GM20431 (cell line): ENCODE data around the gene GSTM5.
"Not testable (repeated sequence)": the region's sequence is repeated elsewhere in the genome, so short reads cannot be mapped to it uniquely, and the experiment has no call there.

Experiments
- in situ Hi-C: fragments of 300-500 bp; cut with MseI, MboI; formaldehyde crosslinking; loops from one replicate; pipeline ENCODE4 v1.15.0; 2020; ENCODE audit warnings: low sequenced_read_pairs; ENCODE audit not compliant: unreplicated experiment

GSTM5 gene

DNA sequence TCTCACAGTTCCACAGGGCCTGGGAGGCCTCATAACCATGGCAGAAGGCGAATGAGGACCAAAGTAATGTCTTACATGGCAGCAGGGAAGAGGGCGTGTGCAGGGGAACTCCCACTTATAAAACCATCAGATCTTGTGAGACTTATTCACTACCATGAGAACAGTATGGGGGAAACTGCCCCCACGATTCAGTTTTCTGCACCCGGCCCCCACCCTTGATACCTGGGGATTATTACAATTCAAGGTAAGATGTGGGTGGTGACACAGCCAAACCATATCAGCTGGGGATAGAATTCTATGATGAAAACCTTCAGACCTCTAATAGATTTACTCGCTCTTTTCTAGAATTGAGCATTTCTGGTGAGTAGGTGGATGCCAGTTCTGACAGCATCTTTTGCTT is 17.7 kb upstream of the GSTM5 start:
- in situ Hi-C loops = not testable (repeated sequence)

DNA sequence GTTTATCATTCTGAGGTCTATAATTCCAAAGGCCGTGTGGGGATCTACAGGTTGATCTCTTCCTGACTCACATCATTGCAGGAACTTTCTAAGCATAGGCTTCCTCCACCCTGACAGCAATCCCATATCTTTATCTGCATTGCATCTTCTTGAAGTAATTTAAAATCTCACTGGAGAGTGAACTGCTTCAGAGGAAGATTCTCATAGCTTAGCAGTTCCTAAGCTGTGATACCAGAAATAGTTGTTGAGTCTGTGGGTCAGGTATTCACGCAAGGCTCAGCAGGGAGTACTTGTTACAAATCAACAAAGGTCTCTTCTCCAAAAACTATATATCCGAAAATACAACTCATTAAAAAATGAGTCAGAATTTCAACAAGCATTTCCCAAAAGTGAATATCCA is 16.9 kb upstream of the GSTM5 start:
- in situ Hi-C loops = not testable (repeated sequence)

DNA sequence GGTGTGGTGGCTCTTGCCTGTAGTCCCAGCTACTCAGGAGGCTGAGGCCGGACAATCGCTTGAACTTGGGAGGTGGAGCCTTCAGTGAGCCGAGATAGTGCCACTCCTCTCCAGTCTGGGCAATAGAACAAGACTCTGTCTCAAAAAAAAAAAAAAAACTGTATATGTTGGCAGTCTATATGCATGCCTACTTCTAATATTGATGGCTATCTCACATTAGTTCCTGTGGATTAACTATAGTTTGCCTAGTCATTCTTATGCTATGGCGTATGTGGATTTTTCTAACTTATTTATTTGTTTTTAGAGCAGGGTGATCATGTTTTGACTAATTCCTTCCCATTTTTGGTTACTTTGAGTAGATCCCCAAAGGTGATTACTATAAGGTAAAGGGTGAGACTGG is 15.0 kb upstream of the GSTM5 start:
- in situ Hi-C loops = no loop called here

DNA sequence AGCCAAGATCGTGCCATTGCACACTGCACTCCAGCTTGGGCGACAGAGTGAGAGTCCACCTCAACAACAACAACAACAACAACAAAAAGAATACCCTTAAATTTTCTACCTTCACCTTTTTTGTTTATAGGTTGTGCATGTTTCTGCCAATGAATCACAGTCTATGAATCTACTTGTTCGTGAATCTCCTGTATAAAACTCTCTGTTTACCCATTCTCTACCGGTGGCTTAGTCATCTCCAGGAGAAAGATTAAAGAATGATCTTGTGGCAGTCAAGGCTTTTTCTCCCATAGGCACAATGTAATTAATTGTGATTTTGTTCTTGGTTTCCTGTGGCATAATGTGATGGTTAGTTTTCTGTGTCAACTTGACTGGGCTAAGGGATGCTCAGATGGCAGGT is 14.2 kb upstream of the GSTM5 start:
- in situ Hi-C loops = not testable (repeated sequence)

DNA sequence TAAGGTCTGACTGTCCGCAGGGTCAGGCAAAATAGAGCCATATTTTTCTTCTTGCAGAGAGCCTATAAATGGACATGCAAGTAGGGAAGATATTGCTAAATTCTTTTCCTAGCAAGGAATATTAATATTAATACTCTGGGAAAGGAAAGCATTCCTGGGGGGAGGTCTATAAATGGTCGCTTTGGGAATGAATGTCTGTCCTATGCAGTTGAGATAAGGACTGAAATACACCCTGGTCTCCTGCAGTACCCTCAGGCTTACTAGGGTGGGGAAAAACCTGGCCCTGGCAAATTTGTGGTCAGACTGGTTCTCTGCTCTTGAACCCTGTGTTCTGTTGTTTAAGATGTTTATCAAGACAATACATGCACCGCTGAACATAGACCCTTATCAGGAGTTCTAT is 9.1 kb upstream of the GSTM5 start:
- in situ Hi-C loops = not testable (repeated sequence)

DNA sequence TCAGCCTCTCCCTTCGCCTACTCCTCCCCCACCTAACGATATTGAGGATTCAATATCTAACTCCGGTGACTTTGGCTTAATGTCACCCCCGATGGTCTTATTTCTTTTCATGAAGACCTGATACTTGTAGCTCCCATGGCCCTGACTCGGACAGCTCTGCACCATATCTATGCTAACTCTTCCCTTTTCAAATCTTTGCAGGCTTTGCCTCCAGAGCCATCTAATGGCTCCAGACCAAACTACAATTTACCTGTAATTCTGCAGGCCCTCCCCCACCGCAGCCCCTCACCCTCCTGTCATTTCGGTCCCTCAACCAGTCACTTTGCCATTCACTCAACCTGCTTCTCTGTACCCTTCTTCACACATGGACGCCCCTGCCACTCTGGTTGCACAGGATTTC is 7.9 kb upstream of the GSTM5 start:
- in situ Hi-C loops = no loop called here

DNA sequence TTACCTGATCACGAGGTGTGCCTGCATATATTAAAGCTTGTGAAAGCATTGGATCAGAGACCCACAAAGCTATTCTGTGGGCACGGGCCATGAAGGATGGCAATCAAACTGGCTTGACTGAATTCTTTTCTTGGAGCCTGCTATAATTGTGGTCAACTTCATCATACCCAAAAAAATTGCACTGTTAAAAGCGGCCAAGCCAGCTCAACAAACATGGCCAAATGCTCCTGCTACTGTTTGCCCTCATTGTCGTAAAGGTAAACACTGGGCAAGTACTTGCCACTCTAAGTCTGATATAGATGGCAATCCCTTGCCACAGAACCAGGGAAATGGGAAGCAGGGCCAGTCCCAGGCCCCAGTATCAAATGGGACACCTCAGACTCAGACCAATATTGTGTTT is 6.6 kb upstream of the GSTM5 start:
- in situ Hi-C loops = no loop called here

DNA sequence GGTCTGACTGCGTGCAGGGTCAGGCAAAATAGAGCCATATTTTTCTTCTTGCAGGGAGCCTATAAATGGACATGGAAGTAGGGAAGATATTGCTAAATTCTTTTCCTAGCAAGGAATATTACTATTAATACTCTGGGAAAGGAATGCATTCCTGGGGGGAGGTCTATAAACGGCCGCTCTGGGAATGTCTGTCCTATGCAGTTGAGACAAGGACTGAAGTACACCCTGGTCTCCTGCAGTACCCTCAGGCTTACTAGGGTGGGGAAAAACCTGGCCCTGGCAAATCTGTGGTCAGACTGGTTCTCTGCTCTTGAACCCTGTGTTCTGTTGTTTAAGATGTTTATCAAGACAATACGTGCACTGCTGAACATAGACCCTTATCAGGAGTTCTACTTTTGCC is 3.1 kb upstream of the GSTM5 start:
- in situ Hi-C loops = not testable (repeated sequence)

DNA sequence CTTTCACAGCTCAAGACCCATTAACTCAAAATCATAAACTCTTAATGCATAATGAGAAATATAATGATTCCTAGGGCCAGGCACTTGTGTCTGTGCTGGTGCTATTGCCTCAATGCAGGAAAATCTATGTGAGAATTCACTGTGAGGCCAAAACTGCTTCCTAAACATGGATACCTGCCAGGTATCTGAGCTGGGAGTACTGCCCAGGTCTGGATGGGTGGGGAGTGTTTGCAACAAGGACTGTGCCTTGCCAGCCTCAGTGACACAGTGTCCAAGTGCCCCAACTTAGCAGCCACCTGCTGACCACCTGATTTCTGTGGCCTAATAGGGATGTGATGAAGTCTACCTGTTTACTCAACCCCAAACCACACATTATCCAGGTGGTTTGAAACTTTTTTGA is 2.2 kb upstream of the GSTM5 start:
- in situ Hi-C loops = not testable (repeated sequence)

DNA sequence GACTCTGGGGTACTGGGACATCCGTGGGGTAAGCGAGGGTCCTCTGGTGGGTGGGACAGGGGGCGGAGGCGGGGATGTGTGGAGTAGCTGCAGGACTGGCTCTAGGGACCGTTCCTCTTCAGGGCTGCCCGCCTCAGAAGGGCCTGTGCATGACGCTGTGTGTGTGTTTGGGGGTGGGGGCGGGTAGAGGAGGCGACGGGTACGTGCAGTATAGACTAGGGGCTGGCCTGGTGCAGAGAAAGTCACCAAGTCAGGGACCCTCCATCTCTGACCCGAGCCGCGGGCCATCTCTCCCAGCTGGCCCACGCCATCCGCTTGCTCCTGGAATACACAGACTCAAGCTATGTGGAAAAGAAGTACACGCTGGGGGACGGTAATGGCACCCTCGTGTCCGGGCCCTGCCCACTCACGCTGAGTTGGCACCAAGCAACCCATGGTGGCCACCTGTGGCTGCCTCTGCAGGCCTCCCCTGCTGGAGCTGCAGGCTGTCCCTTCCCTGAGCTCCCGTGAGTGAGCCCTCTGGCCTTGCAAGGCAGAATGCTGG is 342 bp downstream of the GSTM5 start:
- in situ Hi-C loops = no loop called here

DNA sequence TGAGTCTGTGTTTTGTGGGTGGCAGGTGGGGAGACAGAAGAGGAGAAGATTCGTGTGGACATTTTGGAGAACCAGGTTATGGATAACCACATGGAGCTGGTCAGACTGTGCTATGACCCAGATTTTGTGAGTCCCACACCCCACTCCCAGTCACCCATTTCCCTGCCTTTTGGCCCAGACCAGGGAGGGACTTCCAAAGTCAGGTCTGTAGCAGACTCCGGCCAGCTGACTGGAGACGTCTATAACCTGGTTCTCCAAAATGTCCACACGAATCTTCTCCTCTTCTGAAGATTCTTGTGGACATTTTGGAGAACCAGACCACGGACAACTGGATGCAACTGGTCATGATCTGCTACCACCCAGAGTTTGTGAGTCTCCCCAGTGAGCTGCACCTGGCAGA is 1.6 kb downstream of the GSTM5 start:
- in situ Hi-C loops = no loop called here

DNA sequence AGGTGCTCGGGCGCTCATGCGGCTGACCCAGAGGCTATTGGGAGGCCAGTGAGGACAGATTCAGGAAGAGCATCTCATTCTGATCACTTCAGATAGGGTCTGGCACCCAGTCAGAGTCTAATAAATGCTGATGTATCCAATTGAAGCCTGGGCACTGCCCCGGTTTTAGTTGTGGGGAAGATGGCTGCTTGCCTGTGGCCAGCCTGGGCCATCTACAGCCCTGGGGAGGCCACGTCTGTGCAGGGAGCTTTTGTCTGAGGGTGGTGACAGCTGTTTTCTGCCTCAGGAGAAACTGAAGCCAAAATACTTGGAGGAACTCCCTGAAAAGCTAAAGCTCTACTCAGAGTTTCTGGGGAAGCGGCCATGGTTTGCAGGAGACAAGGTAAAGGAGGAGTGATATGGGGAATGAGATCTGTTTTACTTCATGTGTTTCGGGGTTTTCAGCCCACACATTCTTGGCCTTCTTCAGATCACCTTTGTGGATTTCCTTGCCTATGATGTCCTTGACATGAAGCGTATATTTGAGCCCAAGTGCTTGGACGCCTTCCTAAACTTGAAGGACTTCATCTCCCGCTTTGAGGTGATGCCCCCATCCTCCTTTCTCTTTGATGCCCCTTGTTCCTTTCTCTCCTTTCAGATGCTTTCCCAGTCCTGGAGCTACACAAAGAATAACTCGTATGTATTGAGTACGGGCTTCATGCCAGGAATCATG is 2.8 kb downstream of the GSTM5 start:
- in situ Hi-C loops = no loop called here

DNA sequence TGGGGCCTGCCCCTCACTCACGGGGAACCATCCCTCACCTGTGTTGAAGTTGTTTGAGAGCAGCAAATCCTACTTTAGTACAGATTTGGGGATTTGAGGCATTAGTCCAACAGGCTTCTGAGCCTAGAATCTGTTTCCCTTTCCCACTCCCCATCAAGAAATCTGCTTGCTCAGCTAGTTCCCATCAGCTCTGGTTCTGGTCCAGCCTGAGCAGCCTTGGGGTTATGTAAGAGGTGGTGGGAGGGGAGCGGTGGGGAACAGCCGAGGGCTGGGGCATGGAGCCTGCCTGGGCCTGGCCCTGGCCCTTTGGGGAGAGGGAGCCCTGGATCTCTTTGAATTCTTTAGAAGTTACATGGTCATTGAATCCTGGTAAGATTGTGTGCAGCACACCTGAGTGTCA is 4.1 kb downstream of the GSTM5 start:
- in situ Hi-C loops = no loop called here

DNA sequence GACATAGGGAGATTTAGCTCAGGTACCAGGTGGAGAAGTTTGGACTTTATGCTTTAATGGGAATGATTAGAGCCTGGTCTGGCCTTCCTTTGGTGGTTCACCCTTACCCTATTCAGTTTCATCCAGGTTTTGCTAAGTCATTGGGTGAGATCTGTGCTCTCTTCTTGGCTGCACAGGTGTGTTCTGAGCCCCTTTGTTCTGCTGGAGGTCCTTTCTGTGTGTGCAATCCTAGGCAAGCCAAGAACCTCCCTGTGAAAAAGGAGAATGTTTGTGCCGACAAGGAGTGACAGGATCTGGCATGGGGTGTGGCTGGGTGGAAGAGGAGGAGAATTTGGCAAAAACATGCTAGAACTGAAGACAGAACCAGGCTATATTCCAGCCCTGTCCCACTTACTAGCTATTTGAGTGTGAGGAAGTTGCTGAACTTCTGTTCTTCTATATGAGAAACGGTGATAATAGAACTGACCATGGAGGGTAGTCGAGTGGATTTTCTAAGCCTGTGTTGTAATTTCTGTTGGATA is 4.6 kb downstream of the GSTM5 start:
- in situ Hi-C loops = no loop called here

DNA sequence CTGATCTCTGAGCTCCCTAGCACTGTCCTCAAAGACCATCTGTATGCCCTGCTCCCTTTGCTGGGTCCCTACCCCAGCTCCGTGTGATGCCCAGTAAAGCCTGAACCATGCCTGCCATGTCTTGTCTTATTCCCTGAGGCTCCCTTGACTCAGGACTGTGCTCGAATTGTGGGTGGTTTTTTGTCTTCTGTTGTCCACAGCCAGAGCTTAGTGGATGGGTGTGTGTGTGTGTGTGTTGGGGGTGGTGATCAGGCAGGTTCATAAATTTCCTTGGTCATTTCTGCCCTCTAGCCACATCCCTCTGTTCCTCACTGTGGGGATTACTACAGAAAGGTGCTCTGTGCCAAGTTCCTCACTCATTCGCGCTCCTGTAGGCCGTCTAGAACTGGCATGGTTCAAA is 5.7 kb downstream of the GSTM5 start:
- in situ Hi-C loops = no loop called here

DNA sequence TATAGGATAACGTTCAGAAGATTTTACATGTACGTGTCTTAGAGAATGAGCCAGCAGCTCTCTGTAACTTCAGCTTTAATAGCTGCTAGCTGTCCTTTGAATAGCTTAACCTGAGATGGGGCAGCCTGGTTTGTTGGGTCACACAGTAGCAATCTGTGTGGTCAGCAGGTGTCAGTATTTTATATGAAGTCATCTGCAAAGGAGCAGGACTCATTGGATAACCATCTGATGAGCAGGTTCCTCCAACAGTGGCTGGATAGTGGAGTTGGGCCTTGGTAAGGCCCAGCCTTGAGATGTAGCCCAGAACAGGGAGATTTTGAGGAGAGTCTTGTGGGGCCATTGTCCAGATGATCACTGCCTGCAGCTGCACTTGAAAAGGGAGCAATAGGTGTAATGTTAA is 6.4 kb downstream of the GSTM5 start:
- in situ Hi-C loops = no loop called here

DNA sequence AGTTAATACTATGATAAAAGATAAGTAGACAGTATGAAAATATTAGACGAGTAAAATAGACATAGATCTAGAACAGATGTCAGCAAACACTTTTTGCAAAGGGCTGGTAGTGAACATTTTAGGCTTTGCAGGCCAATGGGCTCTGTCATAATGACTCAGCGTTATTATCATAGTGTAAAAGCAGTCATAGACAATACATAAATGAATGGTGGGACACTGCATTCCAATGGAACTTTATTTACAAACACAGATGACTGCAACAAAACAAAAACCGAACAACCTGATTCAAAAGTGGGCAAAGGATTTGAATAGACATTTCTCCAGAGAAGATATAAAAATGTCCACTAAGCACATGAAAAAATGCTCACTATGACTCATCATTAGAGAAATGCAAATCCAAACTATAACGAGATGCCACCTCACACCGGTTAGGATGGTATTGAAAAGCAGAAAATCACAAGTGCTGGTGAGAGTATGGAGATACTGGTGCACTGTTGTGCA is 7.3 kb downstream of the GSTM5 start:
- in situ Hi-C loops = no loop called here

DNA sequence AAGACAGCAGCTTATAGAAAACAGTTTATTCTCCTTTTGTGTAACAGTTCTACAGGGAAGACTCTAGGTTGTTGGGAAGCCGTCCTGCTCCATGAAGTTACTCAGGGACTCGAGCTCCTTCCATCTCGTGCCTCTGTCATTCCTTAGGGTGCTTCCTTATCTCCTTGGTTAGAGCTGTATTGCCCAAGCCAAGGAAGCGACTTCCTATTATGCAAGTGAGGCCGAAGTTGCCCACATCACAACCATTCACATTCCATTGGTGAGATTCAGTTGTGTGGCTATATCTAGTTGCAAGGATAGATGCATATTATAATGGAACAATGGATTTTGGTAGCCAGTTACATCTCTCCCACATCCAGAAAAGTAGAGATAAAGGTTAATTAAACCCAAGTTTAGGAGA is 9.0 kb downstream of the GSTM5 start:
- in situ Hi-C loops = no loop called here

DNA sequence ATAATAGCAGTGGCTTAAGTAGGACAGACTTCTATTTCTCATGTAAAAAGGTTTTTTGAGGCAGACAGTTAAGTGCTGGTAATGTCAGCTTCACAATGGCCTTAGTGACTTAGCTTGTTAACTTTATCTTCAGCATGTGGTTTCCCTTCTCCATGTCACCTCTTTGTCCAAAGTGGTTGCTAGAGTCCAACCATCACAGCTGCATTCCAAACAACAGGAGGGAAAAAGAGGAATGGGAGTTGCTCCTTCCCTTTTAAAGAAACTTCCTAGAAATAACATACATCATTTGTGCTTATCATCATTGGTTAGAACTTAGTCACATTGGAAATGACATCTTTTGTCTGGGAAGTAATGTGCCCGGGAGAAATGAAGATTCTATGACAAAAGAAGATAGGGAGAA is 9.9 kb downstream of the GSTM5 start:
- in situ Hi-C loops = no loop called here

DNA sequence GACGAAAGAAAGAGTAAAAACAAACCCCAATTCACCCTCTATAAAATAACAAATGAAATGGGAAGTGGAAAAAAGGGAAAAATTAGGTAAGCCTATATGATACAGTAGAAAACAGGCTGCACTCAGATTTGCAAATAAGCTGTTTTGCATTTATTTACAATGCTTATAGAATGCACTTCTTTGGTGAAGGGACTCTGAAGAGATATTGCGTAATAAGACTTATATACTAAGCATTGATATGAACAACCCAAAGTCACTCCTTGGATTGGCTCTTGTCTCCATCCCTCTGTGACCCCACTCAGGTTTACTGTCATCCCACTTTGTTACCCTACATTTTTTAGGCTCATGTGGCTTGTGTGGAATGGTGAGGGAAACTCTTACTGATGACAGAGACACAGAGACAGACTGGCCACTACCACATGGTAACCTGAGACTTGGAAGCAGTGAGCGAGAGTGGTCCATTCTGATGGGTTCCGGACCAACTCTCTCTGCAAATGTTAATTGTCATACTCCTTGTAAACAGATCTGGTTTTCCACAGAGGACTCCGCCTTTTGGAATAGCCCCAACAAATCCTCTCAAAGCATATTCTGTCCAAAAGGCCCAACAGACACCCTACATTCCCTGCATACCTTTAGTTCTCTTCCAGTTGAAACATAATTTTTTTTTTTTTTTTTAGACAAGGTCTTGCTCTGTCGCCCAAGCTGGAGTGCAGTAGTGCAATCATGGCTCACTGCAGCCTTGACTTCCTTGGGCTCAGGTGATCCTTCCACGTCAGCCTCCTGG is 11.0 kb downstream of the GSTM5 start:
- in situ Hi-C loops = no loop called here

DNA sequence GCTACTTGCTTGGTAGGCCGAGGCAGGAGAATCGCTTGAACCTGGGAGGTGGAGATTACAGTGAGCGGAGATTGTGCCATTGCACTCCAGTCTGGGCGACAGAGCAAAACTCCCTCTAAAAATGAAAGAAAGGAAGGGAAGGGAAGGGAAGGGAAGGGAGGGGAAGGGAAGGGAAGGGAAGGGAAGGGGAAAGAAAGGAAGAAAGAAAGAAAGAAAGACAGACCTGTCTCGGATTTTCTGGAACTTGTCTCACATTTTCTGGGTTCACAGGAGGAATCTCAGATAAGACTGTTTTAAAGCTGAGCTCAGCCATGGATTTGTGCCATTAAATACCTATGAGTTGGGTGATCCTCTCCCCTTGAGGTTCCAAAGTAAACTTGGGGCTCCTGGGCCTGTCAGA is 12.9 kb downstream of the GSTM5 start:
- in situ Hi-C loops = no loop called here
